Mesothelial cell of epicardium (in vitro differentiated cells): ENCODE measurements around the gene TRNP1. TPM values are rescaled to one million over a fixed set of nuclear protein-coding genes. Genes with fewer than 3 reads are reported as not detected.

Experiments used
- DNase-seq, 2 experiments: peaks; one replicate each; pipeline ENCODE4 v3.0.0; 2021; ENCODE audit warnings: low spot score in 2 of 2; ENCODE audit not compliant: unreplicated experiment in 2 of 2
- H3K27ac Mint-ChIP-seq: 2 replicates; pipeline ENCODE4 v1.8.0; 2021; ENCODE audit warnings: mixed read lengths
- H3K27me3 Mint-ChIP-seq: 2 replicates; pipeline ENCODE4 v1.8.0; 2021; ENCODE audit warnings: low read depth, mixed read lengths
- H3K36me3 Mint-ChIP-seq: 2 replicates; pipeline ENCODE4 v1.8.0; 2021; ENCODE audit warnings: mixed read lengths
- H3K4me1 Mint-ChIP-seq: 2 replicates; pipeline ENCODE4 v1.8.0; 2021; ENCODE audit warnings: mixed read lengths
- H3K4me3 Mint-ChIP-seq: 2 replicates; pipeline ENCODE4 v1.8.0; 2021; ENCODE audit warnings: mild to moderate bottlenecking, moderate library complexity, mixed read lengths
- H3K9me3 Mint-ChIP-seq: 2 replicates; pipeline ENCODE4 v1.8.0; 2021; ENCODE audit warnings: mixed read lengths
- total RNA-seq: library from RNA; stranded (reverse); gene quantifications from 3 replicates; pipeline ENCODE4 v1.2.1, GENCODE V29; 2021
- TF ChIP-seq, protein P1 (sequence below): fragments of 200-600 bp; sonication (generic); IDR thresholded peaks from one replicate; pipeline ENCODE4 v1.5.0; 2021; ENCODE audit warnings: antibody characterized with exemption; ENCODE audit not compliant: unreplicated experiment

The TRNP1 gene
- total RNA-seq, 1 donor from 2014 or later, result 29.3 TPM

DNA sequence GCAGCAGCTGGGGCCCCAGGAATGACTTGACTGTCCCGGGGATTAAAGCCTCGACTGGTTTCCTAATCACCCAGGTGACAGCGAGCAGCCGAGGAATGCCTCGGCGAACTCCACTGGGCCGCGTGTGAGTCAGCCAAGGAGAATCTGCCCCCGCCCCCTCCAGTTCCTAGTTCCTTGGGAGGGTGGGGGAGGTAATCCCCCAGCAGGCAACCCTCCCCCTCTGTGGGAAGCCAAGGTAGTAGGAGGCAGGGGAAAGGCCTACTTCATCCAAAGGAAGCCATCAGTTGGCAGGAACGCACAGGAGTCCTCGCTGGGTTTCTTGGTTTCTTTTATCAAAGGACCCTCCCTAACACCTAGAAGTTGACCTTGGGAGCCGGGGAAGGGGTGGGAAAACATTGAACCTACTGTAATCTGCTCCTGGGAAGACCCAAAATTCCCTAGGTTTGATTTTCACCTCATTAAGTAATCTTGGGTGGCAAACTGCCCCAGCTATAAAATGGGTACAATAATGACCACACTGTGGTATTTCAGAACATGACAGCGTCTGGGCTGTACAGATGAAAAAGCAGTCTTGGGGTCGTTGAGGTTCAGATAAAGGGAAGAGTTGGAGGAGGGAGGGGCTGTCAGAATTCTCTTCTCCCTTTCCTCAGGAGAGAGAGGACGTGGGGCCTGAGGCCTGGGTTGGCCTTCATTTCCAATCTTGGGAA is 17.7 kb downstream of the TRNP1 start:
- peak; percentile 64 to 78 for DNase-seq
- peak overlapping the region; percentile 25 for H3K4me3 Mint-ChIP-seq
- peaks cover 43% of the 10 kb centered on the region for H3K4me1 Mint-ChIP-seq

DNA sequence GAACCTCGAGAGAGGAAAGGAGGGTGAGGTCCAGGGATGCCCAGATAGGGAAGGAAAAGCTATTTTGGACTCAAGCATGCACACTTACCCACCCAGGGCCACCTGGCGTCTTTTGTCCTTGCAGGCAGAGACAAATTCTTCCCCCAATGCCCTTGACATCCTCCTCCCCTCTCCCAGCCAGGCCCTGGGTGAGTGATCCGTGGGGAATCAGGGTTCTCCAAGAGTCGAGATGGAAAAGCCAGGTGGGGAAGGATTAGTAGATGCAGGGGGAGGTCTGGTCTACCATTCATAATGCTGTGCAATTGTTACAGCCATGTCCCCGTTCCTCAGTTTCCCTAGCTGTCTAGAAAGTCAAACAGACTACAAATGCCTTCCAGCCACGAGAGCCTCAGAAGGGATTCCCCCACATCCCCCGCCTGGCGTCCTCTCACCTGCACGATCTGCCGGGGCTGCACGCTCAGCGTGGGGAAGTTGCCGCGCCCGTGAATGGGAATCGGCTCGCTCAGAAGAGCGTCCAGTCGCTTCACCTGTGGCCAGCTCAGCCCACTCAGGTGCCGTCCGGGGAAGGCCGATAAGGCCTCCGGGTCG is 18.6 kb downstream of the TRNP1 start:
- H3K27ac Mint-ChIP-seq, result peak overlapping the region; percentile 86
- no peaks in the 10 kb centered on the region for H3K36me3 Mint-ChIP-seq

More for the DNA sequence above, 17.7 kb downstream of the TRNP1 start:
- H3K27me3 Mint-ChIP-seq, result no peaks in the 10 kb centered on the region
- H3K9me3 Mint-ChIP-seq, result no peaks in the 10 kb centered on the region
- H3K36me3 Mint-ChIP-seq, result no peaks in the 10 kb centered on the region
- H3K27ac Mint-ChIP-seq, result peak overlapping the region; percentile 86
- TF ChIP-seq, protein P1, sequence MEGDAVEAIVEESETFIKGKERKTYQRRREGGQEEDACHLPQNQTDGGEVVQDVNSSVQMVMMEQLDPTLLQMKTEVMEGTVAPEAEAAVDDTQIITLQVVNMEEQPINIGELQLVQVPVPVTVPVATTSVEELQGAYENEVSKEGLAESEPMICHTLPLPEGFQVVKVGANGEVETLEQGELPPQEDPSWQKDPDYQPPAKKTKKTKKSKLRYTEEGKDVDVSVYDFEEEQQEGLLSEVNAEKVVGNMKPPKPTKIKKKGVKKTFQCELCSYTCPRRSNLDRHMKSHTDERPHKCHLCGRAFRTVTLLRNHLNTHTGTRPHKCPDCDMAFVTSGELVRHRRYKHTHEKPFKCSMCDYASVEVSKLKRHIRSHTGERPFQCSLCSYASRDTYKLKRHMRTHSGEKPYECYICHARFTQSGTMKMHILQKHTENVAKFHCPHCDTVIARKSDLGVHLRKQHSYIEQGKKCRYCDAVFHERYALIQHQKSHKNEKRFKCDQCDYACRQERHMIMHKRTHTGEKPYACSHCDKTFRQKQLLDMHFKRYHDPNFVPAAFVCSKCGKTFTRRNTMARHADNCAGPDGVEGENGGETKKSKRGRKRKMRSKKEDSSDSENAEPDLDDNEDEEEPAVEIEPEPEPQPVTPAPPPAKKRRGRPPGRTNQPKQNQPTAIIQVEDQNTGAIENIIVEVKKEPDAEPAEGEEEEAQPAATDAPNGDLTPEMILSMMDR, result no peak

DNA sequence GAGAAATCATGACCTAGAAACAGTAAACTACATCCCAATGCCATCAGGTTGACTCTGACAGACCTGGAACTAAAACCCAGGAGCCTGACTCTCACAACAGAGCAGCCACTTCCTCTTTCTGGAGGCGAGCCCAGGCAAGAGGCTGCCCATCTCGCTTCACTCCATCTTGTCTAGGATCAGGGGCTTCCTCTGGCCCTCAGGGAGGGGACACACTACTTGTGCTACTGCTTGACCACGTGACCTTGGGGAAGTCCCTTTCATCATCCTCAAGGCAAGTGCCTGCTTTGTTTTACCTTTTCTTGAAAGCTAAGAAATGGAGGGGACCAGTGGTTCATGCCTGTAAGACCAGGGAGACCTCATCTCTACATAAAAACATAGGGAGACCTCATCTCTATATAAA is 21.8 kb downstream of the TRNP1 start:
- H3K9me3 Mint-ChIP-seq, result no peaks in the 10 kb centered on the region
- H3K4me3 Mint-ChIP-seq, result no peak overlapping the region
- H3K4me1 Mint-ChIP-seq, result peaks cover 23% of the 10 kb centered on the region
- no peak for DNase-seq
- no peak overlapping the region for H3K27ac Mint-ChIP-seq
- no peaks in the 10 kb centered on the region for H3K27me3 Mint-ChIP-seq
- H3K36me3 Mint-ChIP-seq, result no peaks in the 10 kb centered on the region
- TF ChIP-seq, protein P1, result no peak

More for the DNA sequence above, 18.6 kb downstream of the TRNP1 start:
- H3K4me1 Mint-ChIP-seq, result peaks cover 43% of the 10 kb centered on the region
- TF ChIP-seq, protein P1, result no peak
- peak overlapping the region; percentile 25 for H3K4me3 Mint-ChIP-seq
- DNase-seq, result no peak
- no peaks in the 10 kb centered on the region for H3K27me3 Mint-ChIP-seq
- H3K9me3 Mint-ChIP-seq, result no peaks in the 10 kb centered on the region

DNA sequence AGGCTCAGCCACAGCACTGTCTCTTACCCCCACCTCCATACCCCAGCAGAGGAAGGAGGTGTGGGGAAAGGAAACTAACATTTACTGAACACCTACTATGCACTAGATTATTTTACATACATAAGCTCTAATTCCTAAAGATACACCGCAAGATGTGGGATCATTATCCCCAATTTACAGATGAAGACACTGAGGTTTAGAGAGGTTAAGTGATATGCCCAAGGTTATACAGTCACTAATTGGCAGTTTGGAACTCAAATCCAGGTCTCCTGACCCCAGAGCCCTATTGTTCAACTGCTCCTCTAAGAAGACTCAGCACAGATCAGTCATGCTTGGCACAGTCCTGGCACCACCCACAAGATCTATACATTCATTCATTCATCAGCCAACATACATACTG is 22.9 kb downstream of the TRNP1 start:
- Mint-ChIP-seq H3K36me3 (no peaks in the 10 kb centered on the region), H3K4me1 (peaks cover 16% of the 10 kb centered on the region), H3K9me3 (no peaks in the 10 kb centered on the region), H3K4me3 (no peak overlapping the region), H3K27ac (no peak overlapping the region), H3K27me3 (no peaks in the 10 kb centered on the region)
- TF ChIP-seq, protein P1, result no peak
- DNase-seq, result no peak

DNA sequence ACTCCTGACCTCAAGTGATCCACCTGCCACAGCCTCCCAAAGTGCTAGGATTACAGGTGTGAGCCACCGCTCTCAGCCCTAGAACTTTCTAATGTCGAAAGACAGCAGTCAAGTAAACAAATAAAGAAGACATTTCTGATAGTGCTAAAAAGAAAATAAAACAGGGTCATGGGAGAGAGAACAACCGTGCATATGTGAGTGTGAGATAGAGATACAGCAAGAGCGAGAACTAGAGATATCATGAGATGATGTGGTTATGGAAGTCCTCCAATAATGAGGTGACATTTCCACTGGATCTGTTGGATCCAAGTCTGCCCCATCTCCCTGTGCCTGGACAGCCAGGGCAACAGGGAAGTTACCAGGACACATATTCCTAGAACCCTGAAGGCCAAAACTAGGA is 23.7 kb downstream of the TRNP1 start:
- Mint-ChIP-seq H3K27me3 (no peaks in the 10 kb centered on the region), H3K27ac (no peak overlapping the region), H3K4me3 (no peak overlapping the region), H3K4me1 (peaks cover 15% of the 10 kb centered on the region), H3K36me3 (no peaks in the 10 kb centered on the region), H3K9me3 (no peaks in the 10 kb centered on the region)
- no peak for DNase-seq
- TF ChIP-seq, protein P1, result no peak
